H1 (cell line): Measurements from ENCODE around the gene ASCL5.

Source experiments
- CTCF ChIP-seq, 3 experiments: IDR thresholded peaks; 1 replicate in 2 of 3; 2 replicates in 1 of 3; pipeline versions ENCODE4 v1.5.1 to v1.6.1; 2011; ENCODE audit warnings: low read length in 3 of 3, mild to moderate bottlenecking in 3 of 3, inconsistent platforms in 2 of 3, low read depth in 1 of 3, moderate library complexity in 1 of 3; ENCODE audit not compliant: insufficient read depth in 1 of 3; ENCODE audit errors: control extremely low read depth in 1 of 3
- JUND ChIP-seq: IDR thresholded peaks from 2 replicates; pipeline ENCODE4 v1.6.1; 2011; ENCODE audit warnings: mild to moderate bottlenecking, improper control_type of control experiment, low read length
- POLR2A ChIP-seq, 2 experiments: IDR thresholded peaks; 1 replicate in 1 of 2; 2 replicates in 1 of 2; pipeline ENCODE4 v1.6.1; 2011; ENCODE audit warnings: low read depth in 2 of 2, low read length in 2 of 2, mild to moderate bottlenecking in 2 of 2; ENCODE audit errors: control extremely low read depth in 1 of 2
- TAF1 ChIP-seq: IDR thresholded peaks from 2 replicates; pipeline ENCODE4 v1.6.1; 2011; ENCODE audit warnings: mild to moderate bottlenecking, low read depth, low read length
- TF ChIP-seq, protein P1 (sequence below): IDR thresholded peaks from 2 replicates; pipeline ENCODE4 v1.6.1; 2011; ENCODE audit warnings: low read length, improper control_type of control experiment

DNA sequence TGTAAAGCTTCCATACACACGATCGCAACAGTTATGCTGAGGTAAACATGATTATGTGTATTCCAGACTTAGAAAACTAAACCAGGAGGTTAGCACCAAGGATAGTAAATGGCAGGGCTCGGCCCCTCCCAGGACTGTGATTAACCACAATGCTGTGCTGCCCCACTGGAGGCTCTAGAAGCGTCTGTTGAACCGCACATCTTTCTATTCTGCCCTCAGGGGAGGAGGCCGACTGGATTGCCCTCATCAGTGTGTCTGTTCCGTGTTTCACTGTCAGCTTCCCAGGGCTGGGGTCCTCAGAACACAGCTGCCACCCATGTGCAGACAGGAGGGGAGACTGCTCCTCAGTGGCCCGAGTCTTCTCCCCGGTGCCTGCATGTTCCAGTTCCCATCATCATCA lies 12.8 kb upstream of the ASCL5 start:
- TF ChIP-seq, protein P1, sequence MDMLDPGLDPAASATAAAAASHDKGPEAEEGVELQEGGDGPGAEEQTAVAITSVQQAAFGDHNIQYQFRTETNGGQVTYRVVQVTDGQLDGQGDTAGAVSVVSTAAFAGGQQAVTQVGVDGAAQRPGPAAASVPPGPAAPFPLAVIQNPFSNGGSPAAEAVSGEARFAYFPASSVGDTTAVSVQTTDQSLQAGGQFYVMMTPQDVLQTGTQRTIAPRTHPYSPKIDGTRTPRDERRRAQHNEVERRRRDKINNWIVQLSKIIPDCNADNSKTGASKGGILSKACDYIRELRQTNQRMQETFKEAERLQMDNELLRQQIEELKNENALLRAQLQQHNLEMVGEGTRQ: no peak
- no peak for TF ChIP-seq CTCF (IDR thresholded peaks at IDR 0.05; ENCODE audit: control extremely low read depth in 1 of 3, insufficient read depth in 1 of 3, low read depth in 1 of 3, low read length in 3 of 3)
- TF ChIP-seq POLR2A (IDR thresholded peaks at IDR 0.05; ENCODE audit: control extremely low read depth in 1 of 2, low read depth in 2 of 2, low read length in 2 of 2): no peak
- TF ChIP-seq TAF1: no peak
- no peak for TF ChIP-seq JUND
